D341Med (cell line): ENCODE data around the gene SSNA1.

Source experiments
- DNase-seq: peaks from one replicate; pipeline ENCODE4 v3.0.0; 2012; ENCODE audit warnings: low spot score

SSNA1 gene

GRCh38 chr9:137188490-137189296 lies at the start of gene SSNA1, which contains the start of gene ANAPC2:
Gene SSNA1 (plus strand): TSS chr9:137188676. CDS start chr9:137188727, 51 bp downstream.
Gene ANAPC2 (minus strand): TSS chr9:137188560. CDS start chr9:137188532, 28 bp downstream.
- peak; percentile 98 for DNase-seq

GRCh38 chr9:137138722-137139467 lies 49.6 kb upstream of the SSNA1 start, which contains the start of gene GRIN1:
Gene GRIN1 (plus strand): TSS chr9:137139154. CDS start chr9:137139487, 333 bp downstream.
- DNase-seq, result peak; percentile 58

GRCh38 chr9:137139468-137140150 lies 48.9 kb upstream of the SSNA1 start:
- DNase-seq, result peak; percentile 27

GRCh38 chr9:137140151-137141012 lies 48.1 kb upstream of the SSNA1 start:
- DNase-seq, result peak; percentile 17

GRCh38 chr9:137141050-137141810 lies 47.2 kb upstream of the SSNA1 start:
- peak; percentile 16 for DNase-seq

- DNase-seq, result peak; percentile 11
Observed at GRCh38 chr9:137141976-137142936, 46.2 kb upstream of the SSNA1 start.

GRCh38 chr9:137143459-137143858 lies 45.0 kb upstream of the SSNA1 start:
- DNase-seq, result no peak

GRCh38 chr9:137145731-137146526 lies 42.5 kb upstream of the SSNA1 start:
- peak; percentile 18 for DNase-seq

GRCh38 chr9:137146527-137146918 lies 42.0 kb upstream of the SSNA1 start:
- peak; percentile 15 for DNase-seq

- DNase-seq, result no peak
Observed at GRCh38 chr9:137147091-137147792, 41.2 kb upstream of the SSNA1 start.

GRCh38 chr9:137147793-137148160 lies 40.7 kb upstream of the SSNA1 start:
- DNase-seq, result no peak

- DNase-seq, result no peak
Observed at GRCh38 chr9:137148242-137148641, 40.2 kb upstream of the SSNA1 start.

GRCh38 chr9:137148661-137149060 lies 39.8 kb upstream of the SSNA1 start:
- no peak for DNase-seq

- no peak for DNase-seq
Observed at GRCh38 chr9:137149363-137149762, 39.1 kb upstream of the SSNA1 start.

GRCh38 chr9:137149942-137150616 lies 38.4 kb upstream of the SSNA1 start:
- DNase-seq, result peak; percentile 86

GRCh38 chr9:137150617-137151457 lies 37.6 kb upstream of the SSNA1 start:
- DNase-seq, result peak; percentile 82
